ENCODE results near the gene ZNF778.
"Not testable (repeated sequence)": the region's sequence is repeated elsewhere in the genome, so short reads cannot be mapped to it uniquely, and the experiment has no call there.

The ZNF778 gene

GRCh38 chr16:89237733-89238132 is 20.2 kb downstream of the ZNF778 start:
- TF ChIP-seq SPI1 (IDR thresholded peaks at IDR 0.05; ENCODE audit: low read depth, low read length) = no peak
- no peak for TF ChIP-seq POLR2AphosphoS5 (IDR thresholded peaks at IDR 0.05; ENCODE audit: low read depth, low read length)
- TF ChIP-seq PAX5 (IDR thresholded peaks at IDR 0.05; ENCODE audit: insufficient read depth, low read length, severe bottlenecking) = no peak
- TF ChIP-seq POLR2A (IDR thresholded peaks at IDR 0.05; ENCODE audit: low read depth, low read length) = no peak
- TF ChIP-seq POU2F2 (IDR thresholded peaks at IDR 0.05; ENCODE audit: low read depth, low read length) = no peak
- TF ChIP-seq TAF1 (IDR thresholded peaks at IDR 0.05; ENCODE audit: low read depth, low read length) = no peak
- FAIRE-seq (no peak), DNase-seq (ENCODE audit: insufficient read length, low spot score) (no peak)

GRCh38 chr16:89241187-89242007 is 23.9 kb downstream of the ZNF778 start:
- DNase-seq (ENCODE audit: insufficient read length, low spot score) (peak; percentile 81), FAIRE-seq (peak; percentile 16)

DNA sequence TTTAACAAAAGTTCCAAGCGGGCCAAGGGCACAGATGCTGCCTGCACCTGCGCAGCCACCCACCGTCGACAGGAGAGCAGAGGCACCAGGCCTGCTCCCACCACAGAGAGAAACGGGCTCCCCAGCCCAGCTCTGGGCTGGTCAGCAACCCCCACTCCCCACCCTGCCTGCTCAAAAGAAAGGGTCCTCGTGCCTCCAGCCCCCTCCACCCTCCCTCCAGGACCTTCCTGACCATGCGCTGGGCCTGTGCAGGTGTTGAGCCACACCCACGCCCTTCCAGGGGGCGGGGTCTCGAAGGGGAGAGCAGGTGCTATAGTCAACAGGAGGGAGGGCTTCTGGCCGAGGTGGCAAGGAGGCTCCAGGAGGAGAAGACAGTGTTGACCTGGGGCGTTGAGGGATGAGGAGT is 25.3 kb downstream of the ZNF778 start:
- FAIRE-seq (no peak), DNase-seq (ENCODE audit: insufficient read length, low spot score) (no peak)
- TF ChIP-seq SPI1 (IDR thresholded peaks at IDR 0.05; ENCODE audit: low read depth, low read length) = no peak
- no peak for TF ChIP-seq POLR2AphosphoS5 (IDR thresholded peaks at IDR 0.05; ENCODE audit: low read depth, low read length)

More at GRCh38 chr16:89241187-89242007, 23.9 kb downstream of the ZNF778 start:
- TF ChIP-seq TAF1 (IDR thresholded peaks at IDR 0.05; ENCODE audit: low read depth, low read length) (peak; percentile 89), PAX5 (IDR thresholded peaks at IDR 0.05; ENCODE audit: insufficient read depth, low read length, severe bottlenecking) (no peak), POLR2A (IDR thresholded peaks at IDR 0.05; ENCODE audit: low read depth, low read length) (peak; percentile 96), POU2F2 (IDR thresholded peaks at IDR 0.05; ENCODE audit: low read depth, low read length) (peak; percentile 55; the same call in 1 of the 2 replicates), POLR2AphosphoS5 (IDR thresholded peaks at IDR 0.05; ENCODE audit: low read depth, low read length) (peak; percentile 96), SPI1 (IDR thresholded peaks at IDR 0.05; ENCODE audit: low read depth, low read length) (peak; percentile 29; the same call in 1 of the 2 replicates)

DNA sequence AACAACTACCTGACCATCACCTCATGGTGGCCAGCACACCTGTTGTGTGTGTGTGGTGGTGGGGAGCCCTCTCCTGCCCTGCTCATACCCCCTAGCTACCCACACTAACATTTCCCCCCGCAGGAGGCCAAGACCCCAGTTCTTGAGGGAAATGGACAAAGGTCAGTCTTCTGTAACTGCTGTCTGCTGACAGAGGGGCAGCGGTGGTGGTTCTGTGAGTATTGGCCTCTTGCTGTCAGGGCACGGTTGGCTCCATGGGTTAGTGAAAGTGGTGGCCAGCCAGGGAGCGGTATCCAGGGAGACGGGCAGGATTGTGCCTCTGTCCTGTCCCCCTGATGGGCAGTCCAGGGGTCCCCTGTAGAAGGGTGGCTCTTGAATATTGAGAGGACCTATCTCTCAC is 26.2 kb downstream of the ZNF778 start:
- DNase-seq (ENCODE audit: insufficient read length, low spot score) = no peak
- FAIRE-seq = no peak
- TF ChIP-seq TAF1 (IDR thresholded peaks at IDR 0.05; ENCODE audit: low read depth, low read length) = no peak
- TF ChIP-seq POLR2AphosphoS5 (IDR thresholded peaks at IDR 0.05; ENCODE audit: low read depth, low read length) = no peak
- no peak for TF ChIP-seq PAX5 (IDR thresholded peaks at IDR 0.05; ENCODE audit: insufficient read depth, low read length, severe bottlenecking)
- TF ChIP-seq POU2F2 (IDR thresholded peaks at IDR 0.05; ENCODE audit: low read depth, low read length) = no peak
- no peak for TF ChIP-seq POLR2A (IDR thresholded peaks at IDR 0.05; ENCODE audit: low read depth, low read length)
- no peak for TF ChIP-seq SPI1 (IDR thresholded peaks at IDR 0.05; ENCODE audit: low read depth, low read length)

- DNase-seq (ENCODE audit: insufficient read length, low spot score); FAIRE-seq: not testable (repeated sequence)
Measured at GRCh38 chr16:89244264-89244663, 26.8 kb downstream of the ZNF778 start.

- DNase-seq (ENCODE audit: insufficient read length, low spot score) (no peak), FAIRE-seq (no peak)
- TF ChIP-seq POLR2AphosphoS5 (IDR thresholded peaks at IDR 0.05; ENCODE audit: low read depth, low read length) (no peak), TAF1 (IDR thresholded peaks at IDR 0.05; ENCODE audit: low read depth, low read length) (no peak), POLR2A (IDR thresholded peaks at IDR 0.05; ENCODE audit: low read depth, low read length) (no peak), POU2F2 (IDR thresholded peaks at IDR 0.05; ENCODE audit: low read depth, low read length) (no peak), SPI1 (IDR thresholded peaks at IDR 0.05; ENCODE audit: low read depth, low read length) (no peak), PAX5 (IDR thresholded peaks at IDR 0.05; ENCODE audit: insufficient read depth, low read length, severe bottlenecking) (no peak)
Measured at GRCh38 chr16:89244754-89245153, 27.3 kb downstream of the ZNF778 start.

GRCh38 chr16:89246383-89246902 is 28.9 kb downstream of the ZNF778 start:
- DNase-seq (ENCODE audit: insufficient read length, low spot score) (no peak), FAIRE-seq (peak; percentile 63)
- no peak for TF ChIP-seq POLR2A (IDR thresholded peaks at IDR 0.05; ENCODE audit: low read depth, low read length)
- no peak for TF ChIP-seq PAX5 (IDR thresholded peaks at IDR 0.05; ENCODE audit: insufficient read depth, low read length, severe bottlenecking)
- TF ChIP-seq POU2F2 (IDR thresholded peaks at IDR 0.05; ENCODE audit: low read depth, low read length) = no peak

DNA sequence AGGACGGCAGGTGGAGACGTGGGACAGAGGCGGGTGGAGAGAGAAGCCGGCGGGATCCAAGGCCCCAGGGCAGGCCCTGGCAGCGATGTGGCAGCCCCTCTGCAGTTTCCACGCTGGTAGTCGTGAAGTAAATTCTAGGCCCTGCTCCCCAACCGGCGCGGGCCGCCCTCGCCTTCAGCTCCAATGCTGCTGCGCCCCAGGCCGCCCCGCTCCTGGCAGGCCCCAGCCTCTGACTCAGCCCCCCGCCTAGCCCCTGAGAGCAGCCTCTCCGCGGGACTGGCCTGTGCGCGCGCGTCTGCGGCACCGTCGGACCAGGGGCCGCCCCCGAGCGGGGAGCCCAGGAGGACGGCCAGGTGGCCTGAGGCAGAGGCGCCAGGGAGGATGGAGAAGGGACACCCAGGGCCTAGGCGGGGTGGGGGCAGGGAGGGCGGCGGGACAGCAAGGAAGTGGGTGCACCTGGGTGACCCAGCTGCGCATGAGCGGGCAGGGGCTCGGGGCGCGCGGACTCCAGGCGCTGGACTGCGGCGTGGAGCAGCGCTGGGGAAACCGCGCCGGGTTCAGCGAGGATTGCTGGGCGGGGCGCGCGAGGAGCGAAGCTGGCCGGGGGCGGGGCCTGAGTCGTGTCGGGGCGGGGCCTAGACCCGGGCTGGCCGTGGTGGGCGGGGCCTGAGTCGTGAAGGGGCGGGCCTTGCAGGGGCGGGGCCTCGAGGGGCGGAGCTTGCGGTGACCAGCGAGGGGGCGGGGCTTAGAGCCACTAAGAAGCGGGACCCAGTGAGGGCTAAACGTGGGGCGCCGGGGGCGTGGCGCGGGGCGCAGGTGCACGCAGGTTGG is 29.6 kb downstream of the ZNF778 start:
- TF ChIP-seq SPI1 (IDR thresholded peaks at IDR 0.05; ENCODE audit: low read depth, low read length) (no peak), PAX5 (IDR thresholded peaks at IDR 0.05; ENCODE audit: insufficient read depth, low read length, severe bottlenecking) (no peak), POLR2AphosphoS5 (IDR thresholded peaks at IDR 0.05; ENCODE audit: low read depth, low read length) (no peak), POLR2A (IDR thresholded peaks at IDR 0.05; ENCODE audit: low read depth, low read length) (no peak), TAF1 (IDR thresholded peaks at IDR 0.05; ENCODE audit: low read depth, low read length) (no peak), POU2F2 (IDR thresholded peaks at IDR 0.05; ENCODE audit: low read depth, low read length) (no peak)
- FAIRE-seq = peak; percentile 68
- DNase-seq (ENCODE audit: insufficient read length, low spot score) = peak; percentile 92

DNA sequence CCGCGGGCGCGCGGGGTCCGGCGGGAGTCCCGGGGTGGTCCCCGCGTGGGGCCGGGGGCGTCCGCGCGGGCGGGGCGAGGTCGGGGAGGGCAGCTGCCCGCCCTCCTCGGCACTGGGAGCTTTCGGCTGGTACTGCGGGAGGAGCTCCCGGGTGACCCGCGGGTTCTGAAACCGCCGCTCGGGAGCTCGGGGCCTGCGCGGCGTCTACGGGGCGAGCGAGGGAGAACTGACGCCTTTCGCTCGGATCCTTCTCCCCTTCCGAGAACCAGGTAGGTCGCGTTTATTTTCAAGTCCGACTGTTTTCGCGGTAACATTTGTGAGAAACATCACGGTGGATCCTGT is 30.2 kb downstream of the ZNF778 start:
- FAIRE-seq = peak; percentile 50
- DNase-seq (ENCODE audit: insufficient read length, low spot score) = not testable (repeated sequence)
